K562 (cell line): ENCODE measurements around the gene NRDE2. TPM values are rescaled to one million over a fixed set of nuclear protein-coding genes. Genes with fewer than 3 reads are reported as not detected.

Source experiments
- UBTF ChIP-seq, 2 experiments: IDR thresholded peaks; 2 replicates each; pipeline ENCODE4 v1.6.1; 2012; ENCODE audit warnings: improper control_type of control experiment in 2 of 2, low read depth in 2 of 2, low read length in 2 of 2, borderline replicate concordance in 1 of 2
- ZBTB40 ChIP-seq, 2 experiments: fragments of 450-650 bp in 1 of 2; sonication (generic) in 1 of 2; formaldehyde crosslinking in 1 of 2; IDR thresholded peaks; 2 replicates each; pipeline versions ENCODE4 v1.7.1 to v1.9.0; 2016 to 2022; ENCODE audit warnings: inconsistent platforms in 1 of 2, mild to moderate bottlenecking in 1 of 2, missing genetic modification reagents in 1 of 2
- polyA plus RNA-seq, 8 experiments: library from polyadenylated mRNA; depleted of rRNA in 4 of 8; stranded (reverse) in 5 of 8; unstranded in 3 of 8; fragments of >200 nt; fragmentation: Nextera tagmentation in 2 of 8; fragmentation: Illumina TruSeq in 1 of 8; extraction: Ambion mirVana in 2 of 8; extraction: Trizol in 1 of 8; gene quantifications; 2 replicates each; pipeline versions ENCODE4 v1.2.1 to v1.2.3, GENCODE V29; 2011 to 2014; ENCODE audit warnings: inconsistent platforms in 1 of 8, missing spikeins in 1 of 8
- total RNA-seq, 7 experiments: library from RNA; depleted of rRNA in 6 of 7; stranded (reverse); fragments of >200 nt in 6 of 7; fragmentation: Illumina TruSeq in 2 of 7; extraction: Trizol in 2 of 7; gene quantifications; 2 replicates each; pipeline versions ENCODE4 v1.2.1 to v1.2.3, GENCODE V29; 2011 to 2021; ENCODE audit warnings: low replicate concordance in 1 of 7

Gene NRDE2
- total and polyA plus RNA-seq, 9 of the 15 experiments (the other 6 are each of a cell fraction or from before 2014, with no cell fraction given) = 3.3 to 15.0 (median 8.4) TPM

- TF ChIP-seq ZBTB40 (IDR thresholded peaks at IDR 0.05) (no peak), ZBTB40 (CRISPR knock-in tag; IDR thresholded peaks at IDR 0.05) (no peak), UBTF (IDR thresholded peaks at IDR 0.05; ENCODE audit: borderline replicate concordance in 1 of 2, low read depth in 2 of 2, low read length in 2 of 2) (no peak)
- TF ChIP-seq, all 486 proteins: peak for 0
Observed at GRCh38 chr14:90349739-90350138, 18.0 kb upstream of the NRDE2 start (continued).
